ENCODE measurements around the gene NCK2.

DNA sequence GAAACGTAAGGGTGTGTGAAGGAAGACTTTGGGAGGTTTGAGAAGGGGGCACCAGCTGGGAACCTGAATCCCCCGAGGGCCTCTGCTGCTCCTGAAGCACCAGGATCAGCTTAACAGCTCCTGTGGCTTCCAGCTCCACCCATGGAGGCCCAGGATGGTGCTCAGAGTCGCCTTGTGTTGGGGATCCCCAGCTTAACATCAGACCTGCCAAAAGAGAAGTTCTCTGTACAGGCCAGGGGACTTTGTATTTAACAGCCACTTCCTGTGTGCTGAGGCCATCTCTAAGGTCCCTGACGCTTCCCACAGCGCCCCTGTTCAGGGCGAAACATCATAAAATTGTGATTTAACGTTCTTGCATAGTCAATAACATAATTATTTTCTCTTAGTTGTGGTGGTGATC is 77.5 kb downstream of the NCK2 start:
- TF ChIP-seq E2F1 (CRISPR knock-in tag; IDR thresholded peaks at IDR 0.05) = no peak
- no peak for TF ChIP-seq ATF1 (CRISPR knock-in tag; IDR thresholded peaks at IDR 0.05)
- no peak for TF ChIP-seq ZBTB21 (CRISPR knock-in tag; IDR thresholded peaks at IDR 0.05; ENCODE audit: borderline replicate concordance)
- no peak for TF ChIP-seq CTCF (IDR thresholded peaks at IDR 0.05)
- TF ChIP-seq CREM (CRISPR knock-in tag; IDR thresholded peaks at IDR 0.05) = no peak
- TF ChIP-seq TCF7 (CRISPR knock-in tag; IDR thresholded peaks at IDR 0.05; ENCODE audit: low read depth) = no peak
- TF ChIP-seq CREB1 (CRISPR knock-in tag; IDR thresholded peaks at IDR 0.05) = no peak
- TF ChIP-seq IRF2 (CRISPR knock-in tag; IDR thresholded peaks at IDR 0.05; ENCODE audit: borderline replicate concordance, low read depth) = no peak
- TF ChIP-seq NR1H2 (CRISPR knock-in tag; IDR thresholded peaks at IDR 0.05) = no peak

Measured in WTC11 (cell line).